Fibroblast of pulmonary artery (primary cell): Measurements from ENCODE around the gene GPR55.

Experiments
- DNase-seq: peaks from one replicate; pipeline ENCODE4 v3.0.0-alpha.2; 2010; ENCODE audit warnings: low read depth
- H3K4me3 ChIP-seq: replicated peaks from 2 replicates; pipeline ENCODE4 v1.5.1; 2011; ENCODE audit warnings: low read depth, mild to moderate bottlenecking, control low read depth, low read length, moderate library complexity
- CTCF ChIP-seq: IDR thresholded peaks from 2 replicates; pipeline ENCODE4 v1.5.1; 2011; ENCODE audit warnings: mild to moderate bottlenecking, control low read depth, low read length, inconsistent platforms; ENCODE audit errors: missing control alignments

GPR55 gene

GRCh38 chr2:230898713-230899091 is 26.3 kb downstream of the GPR55 start:
- TF ChIP-seq CTCF = no peak
- DNase-seq = no peak
- H3K4me3 ChIP-seq = no peak overlapping the region

GRCh38 chr2:230898016-230898712 is 26.9 kb downstream of the GPR55 start:
- TF ChIP-seq CTCF = no peak
- no peak overlapping the region for H3K4me3 ChIP-seq

GRCh38 chr2:230896346-230897115 is 28.5 kb downstream of the GPR55 start:
- TF ChIP-seq CTCF = no peak
- H3K4me3 ChIP-seq = no peak overlapping the region
- no peak for DNase-seq

More at GRCh38 chr2:230898016-230898712, 26.9 kb downstream of the GPR55 start:
- no peak for DNase-seq

- H3K4me3 ChIP-seq = no peak overlapping the region
- no peak for TF ChIP-seq CTCF
- no peak for DNase-seq
Observed at GRCh38 chr2:230895536-230896345, 29.3 kb downstream of the GPR55 start.

- no peak for TF ChIP-seq CTCF
- DNase-seq = no peak
- no peak overlapping the region for H3K4me3 ChIP-seq
Observed at GRCh38 chr2:230893841-230894781, 30.9 kb downstream of the GPR55 start.

GRCh38 chr2:230893338-230893737 is 31.7 kb downstream of the GPR55 start:
- no peak overlapping the region for H3K4me3 ChIP-seq
- TF ChIP-seq CTCF = no peak
- DNase-seq = no peak
